Measurements from ENCODE around the gene RND1.

Gene RND1

GRCh38 chr12:48816143-48816854, 49.4 kb downstream of the RND1 start:
- ATAC-seq, result no peak

GRCh38 chr12:48815126-48816110, 50.3 kb downstream of the RND1 start:
- no peak for TF ChIP-seq PATZ1 (CRISPR knock-in tag; IDR thresholded peaks at IDR 0.05; ENCODE audit: borderline replicate concordance)
- no peak for TF ChIP-seq CSDC2 (CRISPR knock-in tag; IDR thresholded peaks at IDR 0.05)
- no peak for TF ChIP-seq ZFP30 (CRISPR knock-in tag; IDR thresholded peaks at IDR 0.05)
- no peak for TF ChIP-seq CREB5 (CRISPR knock-in tag; IDR thresholded peaks at IDR 0.05; ENCODE audit: low read depth)
- no peak for TF ChIP-seq BACH2 (CRISPR knock-in tag; IDR thresholded peaks at IDR 0.05; ENCODE audit: borderline replicate concordance)
- TF ChIP-seq GLIS3 (CRISPR knock-in tag; IDR thresholded peaks at IDR 0.05), result no peak
- peak; percentile 79 for ATAC-seq

More at GRCh38 chr12:48816143-48816854, 49.4 kb downstream of the RND1 start:
- TF ChIP-seq SNAI2 (CRISPR knock-in tag; IDR thresholded peaks at IDR 0.05), result no peak
- no peak for TF ChIP-seq TCF4 (CRISPR knock-in tag; IDR thresholded peaks at IDR 0.05; ENCODE audit: borderline replicate concordance)
- no peak for TF ChIP-seq GLIS3 (CRISPR knock-in tag; IDR thresholded peaks at IDR 0.05)
- TF ChIP-seq ZFP30 (CRISPR knock-in tag; IDR thresholded peaks at IDR 0.05), result no peak
- no peak for TF ChIP-seq ARNTL (CRISPR knock-in tag; IDR thresholded peaks at IDR 0.05; ENCODE audit: borderline replicate concordance, low read depth)
- TF ChIP-seq ESRRG (CRISPR knock-in tag; IDR thresholded peaks at IDR 0.05), result no peak
- TF ChIP-seq ISL1 (CRISPR knock-in tag; IDR thresholded peaks at IDR 0.05), result no peak
- TF ChIP-seq TOX (CRISPR knock-in tag; IDR thresholded peaks at IDR 0.05; ENCODE audit: borderline replicate concordance), result no peak
- no peak for TF ChIP-seq BACH2 (CRISPR knock-in tag; IDR thresholded peaks at IDR 0.05; ENCODE audit: borderline replicate concordance)
- no peak for TF ChIP-seq TSHZ2 (CRISPR knock-in tag; IDR thresholded peaks at IDR 0.05)
- no peak for TF ChIP-seq ZNF565 (CRISPR knock-in tag; conservative IDR thresholded peaks at IDR 0.05; ENCODE audit: low read depth)
- TF ChIP-seq CSDC2 (CRISPR knock-in tag; IDR thresholded peaks at IDR 0.05), result no peak

GRCh38 chr12:48814262-48815125, 51.2 kb downstream of the RND1 start:
- peak; percentile 82 for ATAC-seq
- TF ChIP-seq CSDC2 (CRISPR knock-in tag; IDR thresholded peaks at IDR 0.05) (0 out of 2 replicates have a peak, but pooled peaks have one; percentile 35), ZFP3 (CRISPR knock-in tag; IDR thresholded peaks at IDR 0.05) (no peak)

- ATAC-seq, result no peak
- TF ChIP-seq OSR1 (CRISPR knock-in tag; IDR thresholded peaks at IDR 0.05) (no peak), CSDC2 (CRISPR knock-in tag; IDR thresholded peaks at IDR 0.05) (no peak), TOX (CRISPR knock-in tag; IDR thresholded peaks at IDR 0.05; ENCODE audit: borderline replicate concordance) (no peak), CSRNP3 (CRISPR knock-in tag; IDR thresholded peaks at IDR 0.05) (no peak), ZNF70 (CRISPR knock-in tag; IDR thresholded peaks at IDR 0.05) (no peak), GLIS3 (CRISPR knock-in tag; IDR thresholded peaks at IDR 0.05) (no peak), ZFP3 (CRISPR knock-in tag; IDR thresholded peaks at IDR 0.05) (no peak), ZFP30 (CRISPR knock-in tag; IDR thresholded peaks at IDR 0.05) (no peak)
Measured at GRCh38 chr12:48813465-48814261, 52.0 kb downstream of the RND1 start.

All from SK-N-SH treated with all-trans-retinoic acid at 6 μM for 48 hours (cell line).